ENCODE measurements around the gene RNF121. TPM values are rescaled to one million over a fixed set of nuclear protein-coding genes. Genes with fewer than 3 reads are reported as not detected.
A peak's percentile ranks its signal among the peaks of the same experiment; 100 is the strongest.
"Not testable (repeated sequence)": the region's sequence is repeated elsewhere in the genome, so short reads cannot be mapped to it uniquely, and the experiment has no call there.

RNF121 gene
- 18.4 TPM for total RNA-seq
- long read RNA-seq, transcript RNF121-201 (9 exons, 2,625 nt), result major isoform, 9 of 11 reads
- long read RNA-seq, partial matches to known transcripts, result 0 of 11 reads
- long read RNA-seq, other reads (novel, unspliced or antisense), result 1 of 11 reads

DNA sequence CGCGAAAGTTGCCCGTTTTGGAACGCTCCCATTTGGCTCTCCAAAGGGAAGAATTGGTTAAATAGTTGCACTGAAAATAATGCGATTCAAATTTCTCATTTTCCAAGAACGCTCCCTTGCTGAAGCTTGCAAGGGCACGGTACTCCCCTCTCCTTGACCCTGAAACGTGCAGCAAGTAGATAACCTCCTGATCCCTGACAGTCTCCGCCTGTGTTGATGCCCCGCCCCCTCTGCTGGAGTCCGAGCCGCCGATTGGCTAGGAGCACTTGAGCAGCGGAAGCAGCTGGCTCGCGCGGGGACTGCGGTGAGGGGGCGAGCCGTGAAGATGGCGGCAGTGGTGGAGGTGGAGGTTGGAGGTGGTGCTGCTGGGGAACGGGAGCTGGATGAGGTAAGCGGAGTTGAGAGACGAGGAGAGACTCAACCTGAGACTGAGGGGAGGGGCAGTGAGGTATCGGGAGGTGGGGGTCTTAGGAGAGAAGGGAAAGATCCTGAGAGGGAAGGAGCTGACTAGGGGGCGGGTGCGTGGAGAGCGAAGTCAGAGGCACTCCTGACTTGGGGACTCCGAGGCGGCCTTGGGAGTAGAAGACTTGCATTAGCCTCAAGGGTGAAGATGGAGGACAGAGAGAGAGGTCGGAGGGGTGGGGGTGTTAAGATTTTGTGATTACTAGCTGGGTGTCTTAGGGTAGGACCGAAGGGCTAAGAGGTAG is at the start of gene RNF121:
Gene RNF121, plus strand, starts transcription at position 310 of the 707 bp plus-strand sequence. Its CDS starts 16 bp downstream, at position 326.
- intact Hi-C loops (cut with DNase I), result no loop called here
- DNase-seq, result peak; percentile 98
- ATAC-seq (ENCODE audit: poor library complexity), result peak; percentile 99

DNA sequence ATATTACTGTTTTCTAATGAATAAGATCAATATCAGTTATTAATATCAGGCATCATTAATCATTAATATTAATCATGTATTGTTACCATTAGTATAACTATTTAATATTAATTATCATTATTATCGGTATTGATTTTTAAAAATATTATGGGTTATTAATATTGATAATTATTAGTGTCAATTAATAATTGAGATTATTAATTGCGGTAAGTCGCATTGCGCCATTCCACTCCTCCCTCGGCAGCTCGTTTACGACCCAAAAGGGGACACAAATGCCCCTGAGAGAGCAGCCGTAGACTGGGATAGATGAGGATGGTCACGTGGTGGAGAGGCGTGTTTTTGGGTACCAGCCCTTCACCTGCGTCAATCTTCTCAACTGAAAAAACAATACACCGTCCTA is 43.0 kb upstream of the RNF121 start:
- DNase-seq; ATAC-seq (ENCODE audit: poor library complexity); intact Hi-C loops (cut with DNase I): not testable (repeated sequence)

DNA sequence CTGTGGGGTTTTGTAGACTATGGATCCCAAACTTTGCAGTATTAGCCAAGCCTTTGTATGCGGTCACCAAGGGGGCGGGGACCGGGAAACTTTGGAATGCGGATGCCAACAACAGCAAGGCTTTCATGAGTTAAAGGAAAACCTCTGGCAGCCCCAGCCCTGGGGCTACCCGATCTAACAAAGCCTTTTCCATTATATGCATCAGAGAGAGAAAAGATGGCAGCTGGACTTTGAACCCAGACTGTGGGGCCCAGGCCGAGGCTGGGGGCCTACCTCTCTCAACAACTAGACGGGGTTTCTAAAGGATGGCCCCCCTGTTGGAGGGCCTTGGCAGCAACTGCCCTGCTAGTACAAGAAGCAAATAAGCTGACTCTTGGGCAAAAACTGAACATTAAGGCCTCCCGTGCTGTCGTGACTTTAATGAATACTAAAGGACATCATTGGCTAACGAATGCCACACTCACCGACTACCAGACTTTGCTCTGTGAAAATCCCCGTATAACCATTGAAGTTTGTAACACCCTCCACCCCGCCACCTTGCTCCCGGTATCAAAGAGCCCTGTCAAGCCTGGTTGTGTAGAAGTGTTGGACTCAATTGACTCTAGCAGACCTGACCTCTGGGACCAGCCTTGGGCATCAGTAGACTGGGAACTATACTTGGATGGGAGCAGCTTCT is 40.4 kb upstream of the RNF121 start:
- ATAC-seq (ENCODE audit: poor library complexity); intact Hi-C loops (cut with DNase I); DNase-seq: not testable (repeated sequence)

DNA sequence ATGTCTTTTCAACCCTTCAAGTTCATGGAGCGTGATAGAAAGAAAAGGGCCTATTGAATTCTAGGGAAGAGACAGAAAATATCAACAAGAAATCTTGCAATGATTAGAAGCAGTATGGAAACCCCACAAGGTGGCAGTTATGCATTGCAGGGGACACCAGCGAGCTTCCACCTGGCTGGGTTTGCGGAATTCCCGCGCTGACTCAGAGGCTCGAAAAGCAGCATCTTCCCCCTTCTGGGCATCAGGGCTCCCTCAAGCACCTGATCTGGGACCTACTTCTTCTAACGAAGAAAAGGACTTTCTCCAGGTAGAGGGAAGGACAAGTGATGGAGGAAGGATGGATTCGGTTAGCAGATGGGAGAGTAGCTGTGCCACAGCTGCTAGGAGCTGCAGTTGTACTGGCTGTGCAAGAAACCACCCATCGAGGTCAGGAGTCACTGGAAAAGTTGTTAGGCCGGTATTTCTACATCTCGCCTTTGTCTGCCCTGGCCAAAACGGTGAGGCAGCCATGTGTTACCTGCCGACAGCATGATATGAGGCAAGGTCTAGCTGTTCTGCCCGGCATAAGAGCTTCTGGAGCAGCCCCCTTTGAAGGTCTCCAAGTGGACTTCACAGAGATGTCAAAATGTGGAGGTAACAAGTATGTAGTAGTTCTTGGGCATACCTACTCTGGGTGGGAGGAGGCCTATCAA is 39.5 kb upstream of the RNF121 start:
- DNase-seq; intact Hi-C loops (cut with DNase I); ATAC-seq (ENCODE audit: poor library complexity): not testable (repeated sequence)

DNA sequence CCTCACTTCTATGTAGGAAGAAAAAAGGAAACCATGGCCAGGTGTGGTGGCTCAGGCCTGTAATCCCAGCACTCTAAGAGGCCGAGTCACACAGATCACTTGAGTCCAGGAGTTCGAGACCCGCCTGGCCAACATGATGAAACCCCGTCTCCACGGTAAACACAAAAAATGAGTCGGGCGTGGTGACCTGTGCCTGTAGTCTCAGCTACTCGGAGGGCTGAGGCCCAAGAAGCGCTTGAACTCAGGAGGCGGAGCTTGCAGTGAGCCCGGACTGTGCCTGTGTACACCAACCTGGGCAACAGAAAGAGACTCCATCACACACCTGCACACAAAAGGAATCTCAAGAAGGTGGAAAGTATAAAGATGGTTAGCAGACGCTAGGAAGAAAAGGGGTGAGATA is 32.9 kb upstream of the RNF121 start:
- no peak for ATAC-seq (ENCODE audit: poor library complexity)
- no peak for DNase-seq
- intact Hi-C loops (cut with DNase I), result no loop called here

DNA sequence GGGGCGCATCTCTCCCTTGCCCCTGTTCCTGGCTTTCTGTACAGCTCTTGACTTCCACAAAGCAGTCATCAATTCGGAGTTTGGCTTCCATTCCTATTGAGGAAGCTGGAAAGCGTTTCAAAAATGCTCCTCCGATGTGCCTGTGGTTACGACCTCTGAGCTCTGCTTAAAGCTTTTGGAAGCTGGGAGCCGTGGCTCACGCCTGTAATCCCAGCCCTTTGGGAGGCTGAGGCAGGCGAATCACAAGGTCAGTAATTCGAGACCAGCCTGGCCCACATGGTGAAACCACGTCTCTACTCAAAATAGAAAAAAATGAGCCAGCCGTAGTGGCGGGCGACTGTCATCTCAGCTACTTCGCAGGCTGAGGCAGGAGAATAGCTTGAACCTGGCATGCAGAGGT is 27.7 kb upstream of the RNF121 start:
- intact Hi-C loops (cut with DNase I); ATAC-seq (ENCODE audit: poor library complexity); DNase-seq: not testable (repeated sequence)

DNA sequence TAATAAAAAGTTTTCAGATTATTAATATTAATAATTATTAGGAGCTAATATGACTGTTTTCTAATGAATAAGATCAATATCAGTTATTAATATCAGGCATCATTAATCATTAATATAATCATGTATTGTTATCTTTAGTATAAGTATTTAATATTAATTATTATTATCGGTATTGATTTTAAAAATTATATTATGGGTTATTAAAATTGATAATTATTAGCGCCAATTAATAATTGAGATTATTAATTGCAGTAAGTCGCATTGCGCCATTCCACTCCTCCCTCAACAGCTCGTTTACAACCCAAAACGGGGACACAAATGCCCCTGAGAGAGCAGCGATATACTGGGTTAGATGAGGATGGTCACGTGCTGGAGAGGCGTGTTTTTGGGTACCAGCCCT is 20.6 kb upstream of the RNF121 start:
- intact Hi-C loops (cut with DNase I), result no loop called here
- no peak for ATAC-seq (ENCODE audit: poor library complexity)

DNA sequence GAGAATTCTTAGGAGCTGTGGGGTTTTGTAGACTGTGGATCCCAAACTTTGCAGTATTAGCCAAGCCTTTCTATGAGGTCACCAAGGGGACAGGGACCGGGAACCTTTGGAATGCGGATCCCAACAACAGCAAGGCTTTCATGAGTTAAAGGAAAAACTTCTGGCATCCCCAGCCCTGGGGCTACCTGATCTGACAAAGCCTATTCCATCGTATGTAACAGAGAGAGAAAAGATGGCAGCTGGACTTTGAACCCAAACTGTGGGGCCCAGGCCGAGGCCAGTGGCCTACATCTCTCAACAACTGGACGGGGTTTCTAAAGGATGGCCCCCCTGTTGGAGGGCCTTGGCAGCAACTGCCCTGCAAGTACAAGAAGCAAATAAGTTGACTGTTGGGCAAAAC is 18.1 kb upstream of the RNF121 start:
- DNase-seq; intact Hi-C loops (cut with DNase I); ATAC-seq (ENCODE audit: poor library complexity): not testable (repeated sequence)

More for the DNA sequence above, 20.6 kb upstream of the RNF121 start:
- no peak for DNase-seq

DNA sequence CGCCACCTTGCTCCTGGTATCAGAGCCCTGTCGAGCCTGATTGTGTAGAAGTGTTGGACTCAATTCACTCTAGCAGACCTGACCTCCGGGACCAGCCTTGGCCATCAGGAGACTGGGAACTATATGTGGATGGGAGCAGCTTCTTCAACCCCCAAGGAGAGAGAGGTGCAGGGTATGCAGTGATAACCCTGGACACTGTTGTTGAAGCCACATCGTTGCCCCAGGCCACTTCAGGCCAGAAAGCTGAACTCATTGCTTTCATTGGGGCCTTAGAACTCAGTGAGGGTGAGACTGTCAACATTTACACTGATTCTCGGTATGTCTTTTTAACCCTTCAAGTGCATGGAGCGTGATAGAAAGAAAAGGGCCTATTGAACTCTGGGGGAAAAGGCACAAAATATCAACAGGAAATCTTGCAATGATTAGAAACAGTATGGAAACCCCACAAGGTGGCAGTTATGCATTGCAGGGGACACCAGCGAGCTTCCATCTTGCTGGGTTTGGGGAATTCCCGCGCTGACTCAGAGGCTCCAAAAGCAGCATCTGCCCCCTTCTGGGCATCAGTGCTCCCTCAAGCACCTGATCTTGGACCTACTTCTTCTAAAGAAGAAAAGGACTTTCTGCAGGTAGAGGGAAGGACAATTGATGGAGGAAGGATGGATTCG is 17.4 kb upstream of the RNF121 start:
- ATAC-seq (ENCODE audit: poor library complexity); DNase-seq; intact Hi-C loops (cut with DNase I): not testable (repeated sequence)

DNA sequence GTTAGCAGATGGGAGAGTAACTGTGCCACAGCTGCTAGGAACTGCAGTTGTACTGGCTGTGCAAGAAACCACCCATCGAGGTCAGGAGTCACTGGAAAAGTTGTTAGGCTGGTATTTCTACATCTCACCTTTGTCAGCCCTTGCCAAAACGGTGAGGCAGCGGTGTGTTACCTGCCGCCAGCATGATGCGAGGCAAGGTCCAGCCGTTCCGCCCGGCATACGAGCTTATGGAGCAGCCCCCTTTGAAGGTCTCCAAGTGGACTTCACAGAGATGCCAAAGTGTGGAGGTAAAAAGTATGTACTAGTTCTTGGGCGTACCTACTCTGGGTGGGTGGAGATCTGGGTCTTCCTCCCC is 16.9 kb upstream of the RNF121 start:
- ATAC-seq (ENCODE audit: poor library complexity); intact Hi-C loops (cut with DNase I); DNase-seq: not testable (repeated sequence)

DNA sequence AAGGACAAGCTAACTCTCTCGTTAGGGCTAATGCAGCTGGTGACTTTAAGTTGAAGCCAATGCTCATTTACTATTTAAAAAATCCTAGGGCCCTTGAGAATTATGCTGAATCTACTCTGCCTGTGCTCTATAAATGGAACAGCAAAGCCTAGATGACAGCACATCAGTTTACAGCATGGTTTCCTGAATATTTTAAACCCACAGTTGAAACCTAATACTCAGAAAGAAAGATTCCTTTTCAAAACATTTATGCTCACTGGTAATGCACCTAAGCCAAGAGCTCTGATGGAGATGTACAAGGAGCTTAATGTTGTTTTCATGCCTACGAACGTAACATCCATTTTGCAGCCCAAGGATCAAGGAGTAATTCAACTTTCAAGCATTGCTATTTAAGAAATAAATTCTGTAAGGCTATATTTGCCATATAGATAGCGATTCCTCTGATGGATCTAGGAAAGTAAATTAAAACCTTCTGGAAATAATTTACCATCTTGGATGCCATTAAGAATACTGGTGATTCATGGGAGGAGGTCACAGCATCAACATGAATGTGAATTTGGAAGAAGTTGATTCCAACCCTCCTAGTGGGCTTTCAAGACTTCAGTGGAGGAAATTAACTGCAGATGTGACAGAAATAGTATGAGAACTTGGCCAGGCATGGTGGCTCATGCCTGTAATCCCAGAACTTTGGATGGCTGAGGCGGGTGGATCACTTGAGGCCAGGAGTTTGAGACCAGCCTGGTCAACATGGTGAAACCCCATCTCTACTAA is 14.9 kb upstream of the RNF121 start:
- DNase-seq, result no peak
- intact Hi-C loops (cut with DNase I), result no loop called here
- no peak for ATAC-seq (ENCODE audit: poor library complexity)

DNA sequence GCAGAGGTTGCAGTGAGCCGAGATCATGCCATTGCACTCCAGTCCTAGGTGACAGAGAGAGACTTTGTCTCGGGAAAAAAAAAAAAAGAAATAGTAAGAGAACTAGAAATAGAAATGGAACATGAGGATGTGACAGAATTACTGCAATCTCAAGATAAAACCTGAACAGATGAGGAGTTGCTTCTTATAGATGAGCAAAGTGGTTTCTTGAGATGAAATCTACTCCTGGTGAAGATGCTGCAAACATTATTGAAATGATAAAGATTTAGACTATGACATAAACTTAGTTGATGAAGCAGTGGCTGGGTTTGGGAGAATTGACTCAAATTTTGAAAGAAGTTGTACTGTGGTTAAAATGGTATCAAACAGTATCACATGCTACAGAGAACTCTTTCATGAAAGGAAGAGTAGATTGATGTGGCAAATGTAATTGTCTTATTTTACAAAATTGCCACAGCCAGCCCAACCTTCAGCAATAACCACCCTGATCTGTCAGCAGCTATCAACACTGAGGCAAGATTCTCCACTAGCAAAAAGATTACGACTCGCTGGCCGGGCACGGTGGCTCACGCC is 14.1 kb upstream of the RNF121 start:
- DNase-seq (no peak), ATAC-seq (ENCODE audit: poor library complexity) (no peak)
- intact Hi-C loops (cut with DNase I), result no loop called here

DNA sequence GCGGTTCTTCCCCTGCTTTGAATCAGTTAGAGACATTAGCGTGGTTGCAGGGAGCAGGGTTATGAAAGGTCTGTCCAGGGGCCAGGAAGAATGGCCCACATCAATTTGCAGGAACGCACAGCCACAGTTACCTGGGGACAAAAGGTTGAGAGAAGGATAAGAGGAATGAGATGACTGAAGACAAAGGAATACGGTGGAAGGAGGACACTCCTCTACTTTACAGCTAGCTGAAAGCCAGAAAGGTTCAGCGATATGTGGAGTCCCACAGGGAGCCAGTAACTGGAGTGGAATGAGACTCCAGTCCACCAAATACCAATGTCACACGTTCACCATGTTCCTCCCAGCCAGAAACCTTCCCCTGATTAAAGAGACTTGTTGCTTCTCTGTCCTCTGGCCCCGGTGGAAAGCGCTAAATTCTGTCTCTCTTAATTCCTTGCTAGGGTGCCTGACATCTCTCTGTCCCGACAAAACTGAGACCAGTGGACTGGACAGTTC is 11.2 kb upstream of the RNF121 start:
- ATAC-seq (ENCODE audit: poor library complexity), result no peak
- no peak for DNase-seq
- intact Hi-C loops (cut with DNase I), result no loop called here

DNA sequence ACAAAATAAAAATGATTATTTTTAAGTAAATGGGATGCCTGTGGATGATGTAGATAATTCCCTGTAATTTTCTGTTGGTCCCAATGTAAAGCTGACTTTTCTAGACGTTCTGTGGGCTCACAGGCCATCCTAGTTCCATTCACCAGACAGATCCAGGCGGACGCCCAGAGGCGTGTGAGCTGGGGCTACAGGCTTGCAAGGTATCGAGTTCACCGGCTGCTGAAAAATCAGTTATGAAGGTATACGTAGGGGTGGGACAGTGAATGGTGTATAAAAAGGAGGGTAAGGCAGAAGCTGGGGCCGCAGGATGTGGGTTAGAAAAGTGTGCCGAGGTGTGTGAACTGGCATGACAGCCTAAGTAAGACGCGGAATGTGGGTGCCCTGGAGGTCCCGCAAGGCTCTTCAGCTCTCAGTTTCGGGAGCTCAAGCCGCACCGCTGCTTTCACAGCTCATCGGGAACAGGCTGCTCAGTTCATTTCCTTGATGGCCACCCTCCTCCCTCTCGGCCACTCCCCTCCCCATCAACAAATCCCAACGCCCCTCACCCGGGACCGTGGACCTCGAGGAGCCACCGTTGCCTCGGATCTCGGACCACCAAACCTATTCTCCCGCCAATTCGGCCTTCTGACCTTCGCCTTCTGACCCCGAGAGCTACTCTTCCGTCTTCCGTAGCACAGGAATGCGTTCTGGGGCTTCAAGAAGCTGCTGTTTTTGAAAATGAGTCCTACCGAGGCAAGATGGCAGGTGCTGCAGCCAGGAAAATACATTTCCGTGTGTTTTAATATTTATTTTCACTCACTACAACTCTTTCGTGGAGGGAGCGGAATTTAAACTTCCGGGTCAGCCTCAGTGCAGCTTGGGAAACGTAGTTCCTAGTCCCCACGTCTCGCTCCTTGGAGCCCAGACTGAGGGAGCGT is 768 bp upstream of the RNF121 start, which contains the start of gene XNDC1N:
Gene XNDC1N, minus strand, starts transcription at position 775 of the 917 bp plus-strand sequence. CDS start 5,241 bp downstream, outside the sequence.
- ATAC-seq (ENCODE audit: poor library complexity) (peak; percentile 95), DNase-seq (peak; percentile 58)
- intact Hi-C loops (cut with DNase I), result no loop called here

DNA sequence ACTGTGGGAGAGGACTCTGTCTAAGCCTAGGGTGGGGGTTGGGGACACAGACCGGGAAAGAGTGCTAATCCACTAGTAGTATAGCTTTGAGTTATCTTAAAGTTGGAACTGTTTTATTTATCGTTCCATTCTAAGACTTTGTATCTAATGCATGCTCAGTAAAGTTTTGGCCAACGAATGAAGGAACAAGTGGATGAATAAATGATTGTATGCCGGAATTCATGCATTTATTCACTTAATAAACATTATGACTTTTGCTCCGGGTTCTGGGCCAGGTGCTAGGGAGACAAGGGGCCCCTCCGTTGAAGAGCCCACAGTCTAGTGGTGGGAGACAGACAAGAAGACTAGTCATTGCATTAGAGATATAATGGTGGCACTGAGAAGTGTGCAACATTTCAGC is 645 bp downstream of the RNF121 start:
- DNase-seq, result no peak
- intact Hi-C loops (cut with DNase I), result no loop called here
- no peak for ATAC-seq (ENCODE audit: poor library complexity)

DNA sequence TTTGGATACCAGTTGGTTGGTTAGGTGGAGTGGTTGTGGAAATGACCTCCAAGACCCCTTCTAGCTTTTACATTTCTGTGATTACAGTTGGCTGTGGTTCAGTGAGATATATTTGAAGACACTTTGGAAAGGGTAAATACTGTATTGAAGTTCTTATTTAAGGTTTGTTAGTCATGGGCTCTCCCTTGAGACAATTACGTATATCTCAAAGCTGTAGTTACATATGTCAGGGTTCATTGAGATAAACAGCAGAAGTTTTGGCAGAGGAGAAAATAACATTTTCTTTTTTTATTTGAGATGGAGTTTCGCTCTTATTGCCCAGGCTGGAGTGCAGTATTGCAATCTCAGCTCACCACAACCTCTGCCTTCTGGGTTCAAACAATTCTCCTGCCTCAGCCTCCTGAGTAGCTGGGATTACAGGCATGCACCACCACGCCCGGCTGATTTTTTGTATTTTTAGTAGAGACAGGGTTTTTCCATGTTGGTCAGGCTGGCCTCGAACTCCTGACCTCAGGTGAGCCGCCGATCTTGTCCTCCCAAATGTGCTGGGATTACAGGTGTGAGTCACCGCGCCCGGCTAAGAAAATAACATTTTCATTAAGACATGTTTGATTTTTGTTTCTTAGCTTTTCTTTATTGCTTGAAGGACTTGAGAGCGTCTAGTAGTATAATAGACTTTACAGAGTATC is 1.9 kb downstream of the RNF121 start:
- intact Hi-C loops (cut with DNase I), result no loop called here
- no peak for DNase-seq

More for the DNA sequence above, 1.9 kb downstream of the RNF121 start:
- no peak for ATAC-seq (ENCODE audit: poor library complexity)

All from Right ventricle myocardium superior (tissue), 1 donor.